HG02763 (cell line): ENCODE measurements around the gene M6PR.

Source experiments
- ATAC-seq: cut with Tn5 transposase; IDR thresholded peaks from one replicate; pipeline ENCODE4 v1.9.1; 2021; ENCODE audit warnings: mild to moderate bottlenecking, moderate library complexity; ENCODE audit not compliant: unreplicated experiment

Gene M6PR

GRCh38 chr12:8949342-8950220 is at the start of gene M6PR:
M6PR (minus strand) TSS chr12:8949645; CDS start chr12:8946404, 3,241 bp downstream.
- ATAC-seq, result peak; percentile 85

- peak; percentile 97 for ATAC-seq
Measured at GRCh38 chr12:8996682-8997405, 47.4 kb upstream of the M6PR start.

- no peak for ATAC-seq
Measured at GRCh38 chr12:8995021-8995775, 45.8 kb upstream of the M6PR start.

- no peak for ATAC-seq
Measured at GRCh38 chr12:8993827-8994226, 44.4 kb upstream of the M6PR start.

- no peak for ATAC-seq
Measured at GRCh38 chr12:8991371-8992345, 42.2 kb upstream of the M6PR start.

GRCh38 chr12:8989413-8989812 is 40.0 kb upstream of the M6PR start, which contains the start of gene KLRG1:
KLRG1 (plus strand) TSS chr12:8989546; CDS start chr12:8989636, 90 bp downstream.
- ATAC-seq, result no peak

GRCh38 chr12:8987685-8988084 is 38.2 kb upstream of the M6PR start:
- ATAC-seq, result no peak

- no peak for ATAC-seq
Measured at GRCh38 chr12:8987163-8987562, 37.7 kb upstream of the M6PR start.

- ATAC-seq, result no peak
Measured at GRCh38 chr12:8985213-8985754, 35.8 kb upstream of the M6PR start.

GRCh38 chr12:8980137-8980536 is 30.7 kb upstream of the M6PR start:
- no peak for ATAC-seq

- no peak for ATAC-seq
Measured at GRCh38 chr12:8970432-8970831, 21.0 kb upstream of the M6PR start.

- no peak for ATAC-seq
Measured at GRCh38 chr12:8969861-8970411, 20.5 kb upstream of the M6PR start.

- no peak for ATAC-seq
Measured at GRCh38 chr12:8968761-8969160, 19.3 kb upstream of the M6PR start.

- no peak for ATAC-seq
Measured at GRCh38 chr12:8960176-8960575, 10.7 kb upstream of the M6PR start.

GRCh38 chr12:8958066-8958465 is 8.6 kb upstream of the M6PR start:
- no peak for ATAC-seq

- no peak for ATAC-seq
Measured at GRCh38 chr12:8957561-8957960, 8.1 kb upstream of the M6PR start.

GRCh38 chr12:8956772-8957171 is 7.3 kb upstream of the M6PR start:
- no peak for ATAC-seq

GRCh38 chr12:8956073-8956472 is 6.6 kb upstream of the M6PR start:
- ATAC-seq, result no peak

GRCh38 chr12:8953773-8954402 is 4.4 kb upstream of the M6PR start:
- ATAC-seq, result no peak
